HCT116 (cell line): ENCODE data around the gene AP1G1. TPM values are rescaled to one million over a fixed set of nuclear protein-coding genes. Genes with fewer than 3 reads are reported as not detected.

Experiments used
- ATAC-seq: fragments of 200-7000 bp; cut with Tn5 transposase; 2 replicates; pipeline ENCODE4 v1.9.1; 2020; ENCODE audit warnings: mild to moderate bottlenecking, moderate library complexity
- BruUV-seq: library from RNA; stranded (reverse); fragments of 400-500 nt; replicated peaks from 2 replicates; lab custom pipeline; 2021; lab: Mats Ljungman, UMichigan
- CTCF ChIA-PET: fragments of 300-600 bp; sonication (Branson Sonifier 250); formaldehyde crosslinking; loops from one replicate; lab custom pipeline; 2021; ENCODE audit warnings: antibody characterized with exemption; lab: Charles Lee
- POLR2A ChIA-PET: fragments of 300-600, 350-600 bp; sonication (Branson Sonifier 250); formaldehyde crosslinking; loops from one replicate; lab custom pipeline; 2021; ENCODE audit warnings: antibody characterized with exemption; lab: Charles Lee
- RAD21 ChIA-PET, 2 experiments: fragments of 300-600 bp; sonication (Branson Sonifier 250); formaldehyde crosslinking; loops; one replicate each; lab custom pipeline; 2023; ENCODE audit warnings: low total read pairs in 2 of 2; ENCODE audit not compliant: uncharacterized antibody in 2 of 2, unreplicated experiment in 2 of 2, low non-redundant PET in 1 of 2; lab: Charles Lee
- DNase-seq: peaks from one replicate; pipeline ENCODE4 v3.0.0-alpha.2; 2010; ENCODE audit warnings: low read depth, low spot score
- H2AFZ ChIP-seq: fragments of 200-600 bp; shearing (Covaris generic), sonication (generic); 2 replicates; pipeline ENCODE4 v1.6.1; 2017; ENCODE audit warnings: low read depth, mixed run types, mixed read lengths, antibody characterized with exemption, low read length; ENCODE audit not compliant: poor library complexity, severe bottlenecking
- H3K27ac ChIP-seq: 2 replicates; pipeline ENCODE4 v1.5.1; 2012; ENCODE audit warnings: low read depth, low read length
- H3K27me3 ChIP-seq: fragments of 200-600 bp; sonication (generic); 2 replicates; pipeline ENCODE4 v1.6.1; 2016; ENCODE audit warnings: mixed run types, low read length, mixed read lengths; ENCODE audit not compliant: insufficient read depth
- H3K36me3 ChIP-seq, 2 experiments: fragments of 200-500 bp in 1 of 2; fragments of 200-600 bp in 1 of 2; sonication (Bioruptor generic) in 1 of 2; sonication (generic) in 1 of 2; 2 replicates each; pipeline versions ENCODE4 v1.5.1 to v1.6.1; 2014 to 2016; ENCODE audit warnings: low read length in 2 of 2, inconsistent platforms in 1 of 2, mixed read lengths in 1 of 2, mixed run types in 1 of 2; ENCODE audit not compliant: insufficient read depth in 2 of 2, control insufficient read depth in 1 of 2
- H3K4me1 ChIP-seq, 2 experiments: fragments of 200-600 bp in 1 of 2; sonication (generic) in 1 of 2; 2 replicates each; pipeline versions ENCODE4 v1.5.1 to v1.6.1; 2012 to 2017; ENCODE audit warnings: low read length in 2 of 2, inconsistent platforms in 1 of 2, mild to moderate bottlenecking in 1 of 2, mixed read lengths in 1 of 2, mixed run types in 1 of 2, moderate library complexity in 1 of 2; ENCODE audit not compliant: insufficient read depth in 2 of 2, control insufficient read depth in 1 of 2
- H3K4me2 ChIP-seq: fragments of 200-600 bp; sonication (generic); 2 replicates; pipeline ENCODE4 v1.6.1; 2017; ENCODE audit warnings: mixed run types, low read length, mixed read lengths
- H3K4me3 ChIP-seq, 2 experiments: fragments of 200-600 bp in 1 of 2; sonication (generic) in 1 of 2; replicated peaks in 1 of 2; 2 replicates each; pipeline ENCODE4 v1.5.1; 2011 to 2016; ENCODE audit warnings: low read length in 2 of 2, control low read depth in 1 of 2, low read depth in 1 of 2, mild to moderate bottlenecking in 1 of 2, mixed read lengths in 1 of 2, mixed run types in 1 of 2
- H3K79me2 ChIP-seq: fragments of 200-600 bp; sonication (generic); 2 replicates; pipeline ENCODE4 v1.6.1; 2017; ENCODE audit warnings: mild to moderate bottlenecking, mixed run types, low read length, moderate library complexity, mixed read lengths; ENCODE audit not compliant: insufficient read depth
- H3K9ac ChIP-seq: fragments of 200-600 bp; sonication (generic); 2 replicates; pipeline ENCODE4 v1.6.1; 2016; ENCODE audit warnings: low read length, mixed read lengths
- H3K9me2 ChIP-seq: fragments of 200-600 bp; sonication (generic), shearing (Covaris generic); 2 replicates; pipeline ENCODE4 v1.6.1; 2017; ENCODE audit warnings: mixed run types, mild to moderate bottlenecking, moderate library complexity; ENCODE audit not compliant: insufficient read depth
- H3K9me3 ChIP-seq, 2 experiments: fragments of 200-500 bp in 1 of 2; fragments of 200-600 bp in 1 of 2; sonication (Bioruptor generic) in 1 of 2; sonication (generic) in 1 of 2; 2 replicates each; pipeline ENCODE4 v1.6.1; 2014 to 2017; ENCODE audit warnings: low read length in 2 of 2, mixed read lengths in 2 of 2, inconsistent platforms in 1 of 2, low read depth in 1 of 2, mild to moderate bottlenecking in 1 of 2, mixed run types in 1 of 2, moderate library complexity in 1 of 2; ENCODE audit not compliant: control insufficient read depth in 1 of 2, insufficient read depth in 1 of 2
- H4K20me1 ChIP-seq: fragments of 200-600 bp; sonication (generic), shearing (Covaris generic); 2 replicates; pipeline ENCODE4 v1.6.1; 2017; ENCODE audit warnings: mixed run types, mild to moderate bottlenecking, moderate library complexity; ENCODE audit not compliant: insufficient read depth
- ATF3 ChIP-seq: IDR thresholded peaks from 2 replicates; pipeline ENCODE4 v1.6.1; 2012
- CEBPB ChIP-seq: IDR thresholded peaks from 2 replicates; pipeline ENCODE4 v1.6.1; 2012; ENCODE audit warnings: low read depth
- EZH2 ChIP-seq: fragments of 200-600 bp; sonication (generic); IDR thresholded peaks from 2 replicates; pipeline ENCODE4 v1.6.1; 2017; ENCODE audit warnings: antibody characterized with exemption, mixed run types
- JUND ChIP-seq: IDR thresholded peaks from 2 replicates; pipeline ENCODE4 v1.6.1; 2012
- POLR2AphosphoS5 ChIP-seq: IDR thresholded peaks from 2 replicates; pipeline ENCODE4 v1.6.1; 2011; ENCODE audit warnings: mild to moderate bottlenecking, low read depth, low read length, moderate library complexity
- REST ChIP-seq: IDR thresholded peaks from 2 replicates; pipeline ENCODE4 v1.6.1; 2012; ENCODE audit warnings: low read depth
- SRF ChIP-seq: IDR thresholded peaks from 2 replicates; pipeline ENCODE4 v1.6.1; 2012; ENCODE audit warnings: low read depth
- TCF7L2 ChIP-seq: IDR thresholded peaks from 2 replicates; pipeline ENCODE4 v1.7.0; 2011; ENCODE audit warnings: borderline replicate concordance, inconsistent platforms; ENCODE audit not compliant: insufficient read depth, insufficient read length; ENCODE audit errors: extremely low read depth
- YY1 ChIP-seq: IDR thresholded peaks from 2 replicates; pipeline ENCODE4 v1.6.1; 2011; ENCODE audit warnings: low read length, low read depth, moderate library complexity, mild to moderate bottlenecking; ENCODE audit not compliant: insufficient replicate concordance; ENCODE audit errors: extremely low read depth
- intact Hi-C: fragments of 100-400 bp; cut with micrococcal nuclease; formaldehyde crosslinking; loops from 2 replicates; pipeline ENCODE4 v1.10.0; 2022
- total RNA-seq: library from RNA; stranded (reverse); gene quantifications from one replicate; pipeline ENCODE4 v1.2.1, GENCODE V29; 2021; ENCODE audit not compliant: unreplicated experiment

The AP1G1 gene
- total RNA-seq, 1 experiment from 2014 or later, result 70.2 TPM

- DNase-seq (no peak), ATAC-seq (no peak)
- no peaks in the 10 kb centered on the region for H3K9me2 ChIP-seq
- CTCF ChIA-PET, result no interaction called here
- no peak overlapping the region for H3K9ac ChIP-seq
- no peaks in the 10 kb centered on the region for H3K27me3 ChIP-seq
- no peaks in the 10 kb centered on the region for H3K9me3 ChIP-seq
- TF ChIP-seq CEBPB, result no peak
- no peak for TF ChIP-seq POLR2AphosphoS5
- TF ChIP-seq REST, result no peak
- no peak for TF ChIP-seq SRF
- no peak overlapping the region for H3K4me3 ChIP-seq
- H3K4me2 ChIP-seq, result no peak overlapping the region
- H4K20me1 ChIP-seq, result 0 out of 2 replicates have a peak, but pooled peaks cover 2% of the 10 kb centered on the region
- BruUV-seq, result no TSS peak
- POLR2A ChIA-PET, result no interaction called here
- RAD21 ChIA-PET, result interaction anchor here in 1 of 2 experiments (0.6 kb wide), 1 partner anchor 16 kb away, joined by 4 read pairs; no protein-coding TSS in a partner anchor
- intact Hi-C loops, result no loop called here
- H3K36me3 ChIP-seq, result peaks cover 4 to 17% of the 10 kb centered on the region in 2 experiments; a peak in 3 of 4 replicates
- no peak overlapping the region for H3K27ac ChIP-seq
- H3K79me2 ChIP-seq, result peaks cover 48% of the 10 kb centered on the region
- H2AFZ ChIP-seq, result no peak overlapping the region
- no peaks in the 10 kb centered on the region for H3K4me1 ChIP-seq
Observed at GRCh38 chr16:71775949-71776348, 32.7 kb downstream of the AP1G1 start.

- Histone ChIP-seq H3K4me1 (no peaks in the 10 kb centered on the region), H3K27ac (no peak overlapping the region), H3K9me3 (no peaks in the 10 kb centered on the region), H3K27me3 (no peaks in the 10 kb centered on the region), H3K9me2 (no peaks in the 10 kb centered on the region), H3K36me3 (peaks cover 9 to 26% of the 10 kb centered on the region in 2 experiments; a peak in 2 of 4 replicates), H2AFZ (no peak overlapping the region), H3K9ac (no peak overlapping the region), H3K79me2 (peaks cover 13% of the 10 kb centered on the region; the same call in 1 of the 2 replicates), H3K4me2 (no peak overlapping the region), H3K4me3 (no peak overlapping the region), H4K20me1 (no peaks in the 10 kb centered on the region)
- intact Hi-C loops, result no loop called here
- ChIA-PET CTCF (interaction anchor here (1.1 kb wide), 1 partner anchor 111 kb away, joined by 4 read pairs; no protein-coding TSS in a partner anchor), POLR2A (no interaction called here), RAD21 (no interaction called here)
- DNase-seq, result no peak
- ATAC-seq, result no peak
- no TSS peak for BruUV-seq
- no peak for TF ChIP-seq JUND
- TF ChIP-seq YY1, result no peak
- no peak for TF ChIP-seq REST
- TF ChIP-seq ATF3, result no peak
- no peak for TF ChIP-seq EZH2
- no peak for TF ChIP-seq TCF7L2
Observed at GRCh38 chr16:71771571-71771970, 37.1 kb downstream of the AP1G1 start.
